Measurements from ENCODE around the gene GRK1.
"Not testable (repeated sequence)": the region's sequence is repeated elsewhere in the genome, so short reads cannot be mapped to it uniquely, and the experiment has no call there.

DNA sequence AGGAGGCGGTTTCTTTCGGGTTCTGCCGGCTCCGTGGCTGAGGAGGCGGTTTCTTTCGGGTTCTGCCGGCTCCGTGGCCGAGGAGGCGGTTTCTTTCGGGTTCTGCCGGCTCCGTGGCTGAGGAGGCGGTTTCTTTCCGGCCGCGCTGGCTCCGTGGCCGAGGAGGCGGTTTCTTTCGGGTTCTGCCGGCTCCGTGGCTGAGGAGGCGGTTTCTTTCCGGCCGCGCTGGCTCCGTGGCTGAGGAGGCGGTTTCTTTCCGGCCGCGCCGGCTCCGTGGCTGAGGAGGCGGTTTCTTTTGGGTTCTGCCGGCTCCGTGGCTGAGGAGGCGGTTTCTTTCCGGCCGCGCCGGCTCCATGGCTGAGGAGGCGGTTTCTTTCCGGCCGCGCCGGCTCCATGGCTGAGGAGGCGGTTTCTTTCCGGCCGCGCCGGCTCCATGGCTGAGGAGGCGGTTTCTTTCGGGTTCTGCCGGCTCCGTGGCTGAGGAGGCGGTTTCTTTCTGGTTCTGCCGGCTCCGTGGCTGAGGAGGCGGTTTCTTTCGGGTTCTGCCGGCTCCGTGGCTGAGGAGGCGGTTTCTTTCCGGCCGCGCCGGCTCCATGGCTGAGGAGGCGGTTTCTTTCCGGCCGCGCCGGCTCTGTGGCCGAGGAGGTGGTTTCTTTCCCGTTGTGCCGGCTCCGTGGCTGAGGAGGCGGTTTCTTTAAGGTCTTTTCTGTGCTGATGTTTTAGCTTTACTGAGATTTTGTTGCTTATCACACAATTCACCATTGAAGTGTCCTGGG lies 85.4 kb downstream of the GRK1 start:
- TF ChIP-seq POLR2A (IDR thresholded peaks at IDR 0.05; ENCODE audit: low read length); GATA1 (IDR thresholded peaks at IDR 0.05; ENCODE audit: low read depth, low read length): not testable (repeated sequence)

Data from erythroblast (primary cell).